ENCODE results near the gene NELFE.

Gene NELFE

DNA sequence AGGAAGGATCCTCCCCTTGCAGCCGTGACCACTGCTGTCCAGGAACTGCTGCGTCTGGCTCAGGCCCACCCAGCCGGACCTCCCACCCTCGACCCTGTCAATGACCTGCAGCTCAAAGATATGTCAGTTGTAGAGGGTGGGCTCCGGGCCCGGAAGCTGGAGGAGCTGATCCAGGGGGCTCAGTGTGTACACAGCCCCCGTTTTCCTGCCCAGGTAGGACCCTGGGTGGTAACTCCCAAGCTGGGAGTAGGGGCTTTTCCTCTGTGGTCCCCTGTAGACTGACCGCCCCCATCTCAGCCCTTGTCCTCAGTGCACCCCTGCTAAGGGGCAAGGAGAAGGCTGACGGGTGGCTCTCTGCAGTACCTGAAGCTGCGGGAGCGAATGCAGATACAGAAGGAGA lies 9.6 kb upstream of the NELFE start:
- in situ Hi-C loops (cut with HindIII; ENCODE audit: low pct_unique_long_range_greater_than_20kb, low sequenced_read_pairs) = no loop called here
- no peak for TF ChIP-seq JUND (IDR thresholded peaks at IDR 0.05; ENCODE audit: low read depth)
- DNase-seq (ENCODE audit: low read depth in 1 of 2, low spot score in 1 of 2) = no peak

- no peak for DNase-seq (ENCODE audit: low read depth in 1 of 2, low spot score in 1 of 2)
- in situ Hi-C loops (cut with HindIII; ENCODE audit: low pct_unique_long_range_greater_than_20kb, low sequenced_read_pairs) = no loop called here
- no peak for TF ChIP-seq JUND (IDR thresholded peaks at IDR 0.05; ENCODE audit: low read depth)
Observed at GRCh38 chr6:31967926-31968320, 9.2 kb upstream of the NELFE start.

DNA sequence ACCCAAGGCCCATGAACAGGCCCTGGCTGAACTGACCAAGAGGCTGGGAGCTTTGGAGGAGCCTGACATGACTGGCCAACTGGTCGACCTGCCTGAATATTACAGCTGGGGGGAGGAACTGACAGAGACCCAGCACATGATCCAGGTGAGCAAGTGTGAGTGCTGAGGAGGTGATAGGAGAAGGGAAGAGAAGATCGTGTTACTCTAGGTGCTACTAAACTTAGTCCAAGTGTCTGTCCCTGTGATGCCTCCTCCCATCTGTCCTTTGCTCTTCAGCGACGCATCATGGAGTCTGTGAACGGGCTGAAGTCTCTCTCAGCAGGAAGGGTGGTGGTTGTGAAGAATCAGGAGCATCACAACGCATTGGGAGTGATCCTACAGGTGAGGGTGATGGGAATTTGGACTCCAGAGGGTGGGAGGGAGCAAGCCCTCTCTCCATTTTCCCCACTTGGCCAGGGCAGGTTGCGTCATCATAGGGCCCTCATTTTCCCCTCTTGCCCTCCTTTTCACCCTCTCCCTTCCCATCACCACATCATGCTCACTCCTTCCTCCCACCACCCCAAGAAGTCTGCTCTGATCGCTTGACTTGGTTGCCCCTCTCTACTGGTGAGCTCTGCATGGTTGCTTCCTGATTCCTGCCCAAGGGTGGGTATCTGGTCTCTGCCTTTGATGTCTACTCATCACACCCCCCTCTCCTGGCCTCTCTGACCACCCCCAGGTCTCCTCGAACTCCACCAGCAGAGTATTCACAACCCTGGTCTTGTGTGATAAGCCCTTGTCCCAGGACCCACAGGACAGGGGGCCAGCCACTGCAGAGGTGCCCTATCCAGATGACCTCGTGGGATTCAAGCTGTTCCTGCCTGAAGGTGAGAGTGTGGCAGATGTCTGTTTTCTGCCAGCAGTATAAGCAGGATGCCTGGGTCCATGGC lies 8.5 kb upstream of the NELFE start:
- TF ChIP-seq JUND (IDR thresholded peaks at IDR 0.05; ENCODE audit: low read depth) = no peak
- in situ Hi-C loops (cut with HindIII; ENCODE audit: low pct_unique_long_range_greater_than_20kb, low sequenced_read_pairs) = no loop called here

DNA sequence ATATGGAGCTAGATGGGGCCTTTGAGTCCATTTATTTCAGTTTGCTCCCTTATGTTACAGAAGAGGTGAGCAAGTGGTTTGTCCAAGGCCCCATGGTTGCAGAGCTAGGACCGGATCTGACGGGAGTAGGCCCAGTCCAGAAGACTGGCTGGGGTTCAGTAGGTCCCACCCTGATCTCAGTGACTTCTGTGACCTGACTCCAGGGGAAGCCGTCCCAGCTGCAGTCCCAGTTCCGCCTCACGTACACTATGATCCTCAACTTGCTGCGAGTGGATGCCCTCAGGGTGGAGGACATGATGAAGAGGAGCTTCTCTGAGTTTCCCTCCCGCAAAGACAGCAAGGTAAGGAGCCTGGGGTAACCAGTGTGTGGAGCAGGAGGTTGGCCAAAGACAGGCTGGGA lies 7.7 kb upstream of the NELFE start:
- no peak for DNase-seq (ENCODE audit: low read depth in 1 of 2, low spot score in 1 of 2)
- in situ Hi-C loops (cut with HindIII; ENCODE audit: low pct_unique_long_range_greater_than_20kb, low sequenced_read_pairs) = no loop called here
- no peak for TF ChIP-seq JUND (IDR thresholded peaks at IDR 0.05; ENCODE audit: low read depth)

More for the DNA sequence above, 8.5 kb upstream of the NELFE start:
- no peak for DNase-seq (ENCODE audit: low read depth in 1 of 2, low spot score in 1 of 2)

DNA sequence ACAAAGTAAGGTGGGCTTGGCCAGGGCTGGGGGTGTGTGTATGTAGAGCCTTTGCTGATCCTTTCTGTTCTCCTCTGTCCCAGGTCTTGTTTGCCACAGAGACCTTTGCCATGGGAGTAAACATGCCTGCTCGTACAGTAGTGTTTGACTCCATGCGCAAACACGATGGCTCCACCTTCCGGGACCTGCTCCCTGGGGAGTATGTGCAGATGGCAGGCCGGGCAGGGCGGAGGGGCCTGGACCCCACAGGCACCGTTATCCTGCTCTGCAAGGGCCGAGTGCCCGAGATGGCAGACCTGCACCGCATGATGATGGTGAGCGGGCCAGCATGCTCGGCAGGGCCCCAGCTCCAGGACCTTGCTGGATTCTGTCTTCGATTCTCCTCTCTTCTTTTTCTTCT lies 6.9 kb upstream of the NELFE start:
- TF ChIP-seq JUND (IDR thresholded peaks at IDR 0.05; ENCODE audit: low read depth) = no peak
- no peak for DNase-seq (ENCODE audit: low read depth in 1 of 2, low spot score in 1 of 2)
- in situ Hi-C loops (cut with HindIII; ENCODE audit: low pct_unique_long_range_greater_than_20kb, low sequenced_read_pairs) = no loop called here

DNA sequence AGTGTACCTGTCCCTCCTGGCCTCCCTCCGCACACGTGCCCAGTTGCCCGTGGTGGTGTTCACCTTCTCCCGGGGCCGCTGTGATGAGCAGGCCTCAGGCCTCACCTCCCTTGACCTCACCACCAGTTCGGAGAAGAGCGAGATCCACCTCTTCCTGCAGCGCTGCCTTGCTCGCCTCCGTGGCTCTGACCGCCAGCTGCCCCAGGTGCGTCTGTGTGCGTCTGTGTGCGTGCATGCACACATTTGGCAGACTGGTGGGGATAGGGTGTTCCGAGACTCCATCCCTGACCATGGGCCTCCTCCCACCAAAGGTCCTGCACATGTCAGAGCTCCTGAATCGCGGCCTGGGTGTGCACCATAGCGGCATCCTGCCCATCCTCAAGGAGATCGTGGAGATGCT lies 5.2 kb upstream of the NELFE start:
- TF ChIP-seq JUND (IDR thresholded peaks at IDR 0.05; ENCODE audit: low read depth) = no peak
- no peak for DNase-seq (ENCODE audit: low read depth in 1 of 2, low spot score in 1 of 2)
- in situ Hi-C loops (cut with HindIII; ENCODE audit: low pct_unique_long_range_greater_than_20kb, low sequenced_read_pairs) = no loop called here

- no peak for DNase-seq (ENCODE audit: low read depth in 1 of 2, low spot score in 1 of 2)
- TF ChIP-seq JUND (IDR thresholded peaks at IDR 0.05; ENCODE audit: low read depth) = no peak
- in situ Hi-C loops (cut with HindIII; ENCODE audit: low pct_unique_long_range_greater_than_20kb, low sequenced_read_pairs) = no loop called here
Observed at GRCh38 chr6:31961616-31962015, 2.8 kb upstream of the NELFE start.

DNA sequence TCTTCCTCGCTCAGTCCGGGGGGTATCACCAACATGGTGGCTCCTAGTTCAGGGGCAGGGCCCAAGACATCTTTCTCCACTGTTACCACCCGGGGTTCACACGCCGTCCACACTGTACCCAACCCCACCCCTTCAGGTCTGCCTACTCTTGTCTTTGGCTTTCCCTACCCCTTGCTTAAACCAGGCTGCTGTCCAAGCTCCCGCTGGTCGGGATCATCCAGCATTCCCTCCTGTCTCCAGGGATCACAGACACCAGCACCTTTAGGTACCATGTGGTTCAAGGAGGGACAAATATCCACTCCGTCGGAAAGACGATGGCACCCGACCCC lies 395 bp downstream of the NELFE start:
- in situ Hi-C loops (cut with HindIII; ENCODE audit: low pct_unique_long_range_greater_than_20kb, low sequenced_read_pairs) = no loop called here
- no peak for DNase-seq (ENCODE audit: low read depth in 1 of 2, low spot score in 1 of 2)
- TF ChIP-seq JUND (IDR thresholded peaks at IDR 0.05; ENCODE audit: low read depth) = no peak

- in situ Hi-C loops (cut with HindIII; ENCODE audit: low pct_unique_long_range_greater_than_20kb, low sequenced_read_pairs) = no loop called here
- TF ChIP-seq JUND (IDR thresholded peaks at IDR 0.05; ENCODE audit: low read depth) = no peak
- DNase-seq (ENCODE audit: low read depth in 1 of 2, low spot score in 1 of 2) = no peak
Observed at GRCh38 chr6:31956796-31957195, 2.0 kb downstream of the NELFE start.

- TF ChIP-seq JUND (IDR thresholded peaks at IDR 0.05; ENCODE audit: low read depth) = no peak
- in situ Hi-C loops (cut with HindIII; ENCODE audit: low pct_unique_long_range_greater_than_20kb, low sequenced_read_pairs) = no loop called here
Observed at GRCh38 chr6:31954511-31954910, 4.3 kb downstream of the NELFE start.

GRCh38 chr6:31952890-31953289 lies 5.9 kb downstream of the NELFE start:
- no peak for TF ChIP-seq JUND (IDR thresholded peaks at IDR 0.05; ENCODE audit: low read depth)
- in situ Hi-C loops (cut with HindIII; ENCODE audit: low pct_unique_long_range_greater_than_20kb, low sequenced_read_pairs) = no loop called here
- no peak for DNase-seq (ENCODE audit: low read depth in 1 of 2, low spot score in 1 of 2)

More at GRCh38 chr6:31954511-31954910, 4.3 kb downstream of the NELFE start:
- no peak for DNase-seq (ENCODE audit: low read depth in 1 of 2, low spot score in 1 of 2)

- DNase-seq (ENCODE audit: low read depth in 1 of 2, low spot score in 1 of 2) = peak; percentile 65 to 73
- in situ Hi-C loops (cut with HindIII; ENCODE audit: low pct_unique_long_range_greater_than_20kb, low sequenced_read_pairs) = no loop called here
- no peak for TF ChIP-seq JUND (IDR thresholded peaks at IDR 0.05; ENCODE audit: low read depth)
Observed at GRCh38 chr6:31952140-31952805, 6.5 kb downstream of the NELFE start.

- no peak for TF ChIP-seq JUND (IDR thresholded peaks at IDR 0.05; ENCODE audit: low read depth)
- no peak for DNase-seq (ENCODE audit: low read depth in 1 of 2, low spot score in 1 of 2)
- in situ Hi-C loops (cut with HindIII; ENCODE audit: low pct_unique_long_range_greater_than_20kb, low sequenced_read_pairs) = no loop called here
Observed at GRCh38 chr6:31949926-31950548, 8.7 kb downstream of the NELFE start.
